ENCODE measurements around the gene SPIN4. TPM values are rescaled to one million over a fixed set of nuclear protein-coding genes. Genes with fewer than 3 reads are reported as not detected.

SPIN4 gene
- total RNA-seq, 4 donors from 2014 or later = 0.24 to 1.2 (median 0.52) TPM; not detected in 1

DNA sequence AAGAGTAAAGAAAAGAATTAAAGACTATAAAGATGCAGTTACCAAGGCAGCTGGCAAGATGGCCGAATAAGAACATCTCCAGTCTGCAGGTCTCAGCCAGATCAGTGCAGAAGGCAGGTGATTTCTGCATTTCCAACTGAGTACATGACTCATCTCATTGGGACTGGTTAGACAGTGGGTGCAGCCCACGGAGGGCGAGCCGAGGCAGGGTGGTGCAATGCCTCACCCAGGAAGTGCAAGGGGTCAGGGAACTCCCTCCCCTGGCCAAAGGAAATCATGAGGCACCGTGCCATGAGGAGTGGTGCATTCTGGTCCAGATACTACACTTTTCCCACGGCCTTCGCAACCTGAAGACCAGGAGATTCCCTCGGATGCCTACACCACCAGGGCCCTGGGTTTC, 20.5 kb downstream of the SPIN4 start:
- Histone ChIP-seq H3K27me3 (no peaks in the 10 kb centered on the region), H3K4me3 (no peak overlapping the region), H3K27ac (no peak overlapping the region), H3K4me1 (no peaks in the 10 kb centered on the region), H3K36me3 (no peaks in the 10 kb centered on the region), H3K9me3 (no peaks in the 10 kb centered on the region)
- in situ Hi-C loops (cut with MboI; ENCODE audit: low sequenced_read_pairs in 4 of 4) = no loop called here
- DNase-seq = no peak
- no peak for TF ChIP-seq POLR2A (IDR thresholded peaks at IDR 0.05)
- TF ChIP-seq, protein P1, sequence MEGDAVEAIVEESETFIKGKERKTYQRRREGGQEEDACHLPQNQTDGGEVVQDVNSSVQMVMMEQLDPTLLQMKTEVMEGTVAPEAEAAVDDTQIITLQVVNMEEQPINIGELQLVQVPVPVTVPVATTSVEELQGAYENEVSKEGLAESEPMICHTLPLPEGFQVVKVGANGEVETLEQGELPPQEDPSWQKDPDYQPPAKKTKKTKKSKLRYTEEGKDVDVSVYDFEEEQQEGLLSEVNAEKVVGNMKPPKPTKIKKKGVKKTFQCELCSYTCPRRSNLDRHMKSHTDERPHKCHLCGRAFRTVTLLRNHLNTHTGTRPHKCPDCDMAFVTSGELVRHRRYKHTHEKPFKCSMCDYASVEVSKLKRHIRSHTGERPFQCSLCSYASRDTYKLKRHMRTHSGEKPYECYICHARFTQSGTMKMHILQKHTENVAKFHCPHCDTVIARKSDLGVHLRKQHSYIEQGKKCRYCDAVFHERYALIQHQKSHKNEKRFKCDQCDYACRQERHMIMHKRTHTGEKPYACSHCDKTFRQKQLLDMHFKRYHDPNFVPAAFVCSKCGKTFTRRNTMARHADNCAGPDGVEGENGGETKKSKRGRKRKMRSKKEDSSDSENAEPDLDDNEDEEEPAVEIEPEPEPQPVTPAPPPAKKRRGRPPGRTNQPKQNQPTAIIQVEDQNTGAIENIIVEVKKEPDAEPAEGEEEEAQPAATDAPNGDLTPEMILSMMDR (IDR thresholded peaks at IDR 0.05 in 4 of 5, conservative IDR thresholded peaks at IDR 0.05 in 1 of 5) = no peak
- no peak for ATAC-seq
- intact Hi-C loops (cut with DNase I; ENCODE audit: low total_unique reads) = no loop called here

DNA sequence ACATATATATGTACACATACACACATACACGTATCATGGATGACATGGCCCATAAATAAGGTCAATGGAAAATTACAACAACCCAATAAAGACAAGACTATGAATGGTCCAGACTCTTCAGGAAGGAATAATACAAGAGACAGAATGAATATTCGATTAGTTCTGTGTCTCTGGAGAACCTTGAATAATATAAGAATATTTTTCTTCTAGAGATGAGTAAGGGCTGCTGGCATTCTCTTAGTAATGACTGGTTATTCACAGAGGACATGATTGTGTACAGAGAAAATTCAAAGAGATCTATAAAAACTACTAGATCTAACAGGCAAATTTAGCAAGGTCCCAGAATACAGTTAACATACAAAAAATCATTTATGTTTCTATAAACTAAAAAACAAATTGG, 23.3 kb downstream of the SPIN4 start:
- no peaks in the 10 kb centered on the region for H3K9me3 ChIP-seq
- TF ChIP-seq, protein P1 (IDR thresholded peaks at IDR 0.05 in 4 of 5, conservative IDR thresholded peaks at IDR 0.05 in 1 of 5) = no peak
- no peak for TF ChIP-seq POLR2A (IDR thresholded peaks at IDR 0.05)
- no peak overlapping the region for H3K27ac ChIP-seq
- intact Hi-C loops (cut with DNase I; ENCODE audit: low total_unique reads) (no loop called here), in situ Hi-C loops (cut with MboI; ENCODE audit: low sequenced_read_pairs in 4 of 4) (no loop called here)
- H3K36me3 ChIP-seq = no peaks in the 10 kb centered on the region
- ATAC-seq (no peak), DNase-seq (no peak)
- no peaks in the 10 kb centered on the region for H3K4me1 ChIP-seq
- no peaks in the 10 kb centered on the region for H3K27me3 ChIP-seq
- no peak overlapping the region for H3K4me3 ChIP-seq

DNA sequence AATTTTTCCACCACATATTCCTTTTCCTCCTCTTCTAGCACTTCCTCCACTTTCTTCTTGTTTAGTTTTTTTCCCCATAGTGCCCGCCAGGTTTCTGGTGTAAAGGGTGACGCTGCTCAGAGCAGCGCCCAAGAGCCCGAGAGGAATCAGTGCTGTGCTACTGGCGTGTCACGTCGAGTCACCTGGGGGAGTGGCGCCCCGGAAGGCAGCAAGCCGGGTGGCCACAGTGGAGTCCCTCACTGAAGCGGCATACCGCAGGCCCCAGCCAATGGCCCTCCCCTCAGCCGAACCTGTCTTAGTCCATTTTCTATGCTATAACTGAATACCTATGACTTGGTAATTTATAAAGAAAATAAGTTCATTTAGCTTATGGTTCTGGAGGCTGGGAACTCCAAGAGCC, 51.5 kb downstream of the SPIN4 start:
- Histone ChIP-seq H3K27me3 (no peaks in the 10 kb centered on the region), H3K9me3 (peaks cover 0 to 7% (median 0%) of the 10 kb centered on the region in 3 donors), H3K36me3 (no peaks in the 10 kb centered on the region), H3K27ac (no peak overlapping the region), H3K4me1 (no peaks in the 10 kb centered on the region), H3K4me3 (no peak overlapping the region)
- no peak for TF ChIP-seq POLR2A (IDR thresholded peaks at IDR 0.05)
- TF ChIP-seq, protein P1 (IDR thresholded peaks at IDR 0.05 in 4 of 5, conservative IDR thresholded peaks at IDR 0.05 in 1 of 5) = no peak
- DNase-seq (no peak), ATAC-seq (no peak)
- intact Hi-C loops (cut with DNase I; ENCODE audit: low total_unique reads) (no loop called here), in situ Hi-C loops (cut with MboI; ENCODE audit: low sequenced_read_pairs in 4 of 4) (no loop called here)

All from gastrocnemius medialis (tissue), 4 donors.